H9 (cell line): ENCODE measurements around the gene HSD11B1L. TPM values are rescaled to one million over a fixed set of nuclear protein-coding genes. Genes with fewer than 3 reads are reported as not detected.

ENCODE experiments used
- DNase-seq: peaks from one replicate; pipeline ENCODE4 v3.0.0-alpha.2; 2017
- H2AFZ ChIP-seq: one replicate; pipeline ENCODE4 v1.6.1; 2013; ENCODE audit warnings: mild to moderate bottlenecking, low read length, control low read depth, moderate library complexity
- H2AK5ac ChIP-seq: 2 replicates; pipeline ENCODE4 v1.6.1; 2013; ENCODE audit warnings: low read length, control low read depth, mixed read lengths; ENCODE audit not compliant: insufficient read length
- H2BK120ac ChIP-seq: one replicate; pipeline ENCODE4 v1.6.1; 2013; ENCODE audit warnings: low read depth, mild to moderate bottlenecking, low read length, control low read depth, inconsistent platforms; ENCODE audit not compliant: poor library complexity, severe bottlenecking
- H2BK12ac ChIP-seq: 2 replicates; pipeline ENCODE4 v1.6.1; 2013; ENCODE audit warnings: low read length, control low read depth, mixed read lengths, low read depth; ENCODE audit not compliant: insufficient read length
- H2BK15ac ChIP-seq: 2 replicates; pipeline ENCODE4 v1.6.1; 2013; ENCODE audit warnings: low read depth, low read length, control low read depth
- H2BK20ac ChIP-seq: one replicate; pipeline ENCODE4 v1.6.1; 2013; ENCODE audit warnings: low read depth, mild to moderate bottlenecking, low read length, control low read depth, inconsistent platforms; ENCODE audit not compliant: poor library complexity, severe bottlenecking
- H2BK5ac ChIP-seq: 2 replicates; pipeline ENCODE4 v1.6.1; 2013; ENCODE audit warnings: low read length, control low read depth, mixed read lengths; ENCODE audit not compliant: insufficient read length
- H3K14ac ChIP-seq: 2 replicates; pipeline ENCODE4 v1.6.1; 2013; ENCODE audit warnings: low read length, control low read depth; ENCODE audit not compliant: insufficient read depth
- H3K18ac ChIP-seq: 2 replicates; pipeline ENCODE4 v1.6.1; 2013; ENCODE audit warnings: low read depth, mild to moderate bottlenecking, mixed read lengths, low read length, control low read depth; ENCODE audit not compliant: insufficient read length
- H3K23ac ChIP-seq: 2 replicates; pipeline ENCODE4 v1.6.1; 2013; ENCODE audit warnings: low read length, control low read depth, mixed read lengths, low read depth; ENCODE audit not compliant: insufficient read length
- H3K23me2 ChIP-seq: 2 replicates; pipeline ENCODE4 v1.6.1; 2013; ENCODE audit warnings: low read depth, mild to moderate bottlenecking, mixed read lengths, low read length, control low read depth; ENCODE audit not compliant: insufficient read length, poor library complexity, severe bottlenecking
- H3K27ac ChIP-seq: 2 replicates; pipeline ENCODE4 v1.5.1; 2013; ENCODE audit warnings: low read length, control low read depth, mixed read lengths, low read depth; ENCODE audit not compliant: insufficient read length
- H3K27me3 ChIP-seq: 2 replicates; pipeline ENCODE4 v1.6.1; 2013; ENCODE audit warnings: low read length, control low read depth, inconsistent platforms; ENCODE audit not compliant: insufficient read depth
- H3K4ac ChIP-seq: 2 replicates; pipeline ENCODE4 v1.6.1; 2013; ENCODE audit warnings: low read depth, mild to moderate bottlenecking, control low read depth, inconsistent platforms, low read length, moderate library complexity
- H3K4me1 ChIP-seq: 2 replicates; pipeline ENCODE4 v1.6.1; 2013; ENCODE audit warnings: low read length, control low read depth, inconsistent platforms; ENCODE audit not compliant: insufficient read depth
- H3K4me2 ChIP-seq: 2 replicates; pipeline ENCODE4 v1.6.1; 2013; ENCODE audit warnings: low read length, control low read depth, mixed read lengths; ENCODE audit not compliant: insufficient read length, insufficient read depth
- H3K56ac ChIP-seq: 2 replicates; pipeline ENCODE4 v1.6.1; 2013; ENCODE audit warnings: low read depth, mild to moderate bottlenecking, mixed read lengths, low read length, control low read depth; ENCODE audit not compliant: insufficient read length
- H3K79me1 ChIP-seq: 2 replicates; pipeline ENCODE4 v1.6.1; 2013; ENCODE audit warnings: low read depth, mild to moderate bottlenecking, moderate library complexity, low read length, control low read depth, inconsistent platforms; ENCODE audit not compliant: insufficient read depth, poor library complexity, severe bottlenecking
- H3K79me2 ChIP-seq: 2 replicates; pipeline ENCODE4 v1.6.1; 2013; ENCODE audit warnings: low read length, control low read depth, inconsistent platforms; ENCODE audit not compliant: insufficient read depth
- H3K9ac ChIP-seq: 2 replicates; pipeline ENCODE4 v1.6.1; 2013; ENCODE audit warnings: low read length, control low read depth, mixed read lengths; ENCODE audit not compliant: insufficient read length; ENCODE audit errors: extremely low read depth
- H3K9me3 ChIP-seq: one replicate; pipeline ENCODE4 v1.6.1; 2013; ENCODE audit warnings: low read depth, low read length, inconsistent platforms; ENCODE audit not compliant: control insufficient read depth
- H3T11ph ChIP-seq: one replicate; pipeline ENCODE4 v1.6.1; 2013; ENCODE audit warnings: mild to moderate bottlenecking, low read length, control low read depth, inconsistent platforms
- H4K20me1 ChIP-seq: one replicate; pipeline ENCODE4 v1.6.1; 2013; ENCODE audit not compliant: control insufficient read depth, insufficient read length, insufficient read depth
- H4K5ac ChIP-seq: 2 replicates; pipeline ENCODE4 v1.6.1; 2013; ENCODE audit warnings: low read depth, mild to moderate bottlenecking, mixed read lengths, low read length, control low read depth; ENCODE audit not compliant: insufficient read length
- H4K8ac ChIP-seq: replicated peaks from 2 replicates; pipeline ENCODE4 v1.6.1; 2013; ENCODE audit warnings: low read length, control low read depth, mixed read lengths, low read depth; ENCODE audit not compliant: insufficient read length
- H4K91ac ChIP-seq: 2 replicates; pipeline ENCODE4 v1.6.1; 2013; ENCODE audit warnings: low read depth, mild to moderate bottlenecking, moderate library complexity, mixed read lengths, low read length, control low read depth; ENCODE audit not compliant: insufficient read length
- H3K27ac Mint-ChIP-seq, 3 experiments: 2 replicates in 2 of 3; 3 replicates in 1 of 3; pipeline ENCODE4 v1.8.0; 2020 to 2021; ENCODE audit warnings: mixed read lengths in 3 of 3, mild to moderate bottlenecking in 1 of 3, moderate library complexity in 1 of 3
- H3K27me3 Mint-ChIP-seq: 2 replicates; pipeline ENCODE4 v1.8.0; 2021; ENCODE audit warnings: low read depth, mild to moderate bottlenecking, moderate library complexity, mixed read lengths
- H3K36me3 Mint-ChIP-seq, 3 experiments: 2 replicates in 2 of 3; 3 replicates in 1 of 3; pipeline ENCODE4 v1.8.0; 2020 to 2021; ENCODE audit warnings: low read depth in 3 of 3, mixed read lengths in 3 of 3; ENCODE audit not compliant: insufficient read depth in 1 of 3
- H3K4me1 Mint-ChIP-seq, 2 experiments: 2 replicates each; pipeline ENCODE4 v1.8.0; 2020; ENCODE audit warnings: mixed read lengths in 2 of 2
- H3K4me3 Mint-ChIP-seq, 2 experiments: 2 replicates in 1 of 2; 3 replicates in 1 of 2; pipeline ENCODE4 v1.8.0; 2020 to 2021; ENCODE audit warnings: mild to moderate bottlenecking in 2 of 2, mixed read lengths in 2 of 2, moderate library complexity in 1 of 2
- H3K9me3 Mint-ChIP-seq, 2 experiments: 2 replicates in 1 of 2; 3 replicates in 1 of 2; pipeline ENCODE4 v1.8.0; 2020; ENCODE audit warnings: mild to moderate bottlenecking in 2 of 2, mixed read lengths in 2 of 2, moderate library complexity in 1 of 2
- WGBS: extraction: QIAGEN DNeasy Blood & Tissue Kit; methylation state at CpG from one replicate; pipeline ENCODE4 v1.1.7; 2013; ENCODE audit warnings: missing lambda C conversion rate, low lambda C conversion rate, mixed read lengths; ENCODE audit not compliant: insufficient read length; ENCODE audit errors: extremely low coverage; 5-methylcytosine and 5-hydroxymethylcytosine counted together
- total RNA-seq: library from RNA; stranded (reverse); gene quantifications from 2 replicates; pipeline ENCODE4 v1.2.1, GENCODE V29; 2021
- TF ChIP-seq, protein P1 (sequence below): fragments of 200-600 bp; sonication (generic); conservative IDR thresholded peaks from 3 replicates; pipeline ENCODE4 v1.8.0; 2021; ENCODE audit warnings: antibody characterized with exemption, mild to moderate bottlenecking

HSD11B1L gene
- total RNA-seq, 1 experiment from 2014 or later, result 9.3 TPM

DNA sequence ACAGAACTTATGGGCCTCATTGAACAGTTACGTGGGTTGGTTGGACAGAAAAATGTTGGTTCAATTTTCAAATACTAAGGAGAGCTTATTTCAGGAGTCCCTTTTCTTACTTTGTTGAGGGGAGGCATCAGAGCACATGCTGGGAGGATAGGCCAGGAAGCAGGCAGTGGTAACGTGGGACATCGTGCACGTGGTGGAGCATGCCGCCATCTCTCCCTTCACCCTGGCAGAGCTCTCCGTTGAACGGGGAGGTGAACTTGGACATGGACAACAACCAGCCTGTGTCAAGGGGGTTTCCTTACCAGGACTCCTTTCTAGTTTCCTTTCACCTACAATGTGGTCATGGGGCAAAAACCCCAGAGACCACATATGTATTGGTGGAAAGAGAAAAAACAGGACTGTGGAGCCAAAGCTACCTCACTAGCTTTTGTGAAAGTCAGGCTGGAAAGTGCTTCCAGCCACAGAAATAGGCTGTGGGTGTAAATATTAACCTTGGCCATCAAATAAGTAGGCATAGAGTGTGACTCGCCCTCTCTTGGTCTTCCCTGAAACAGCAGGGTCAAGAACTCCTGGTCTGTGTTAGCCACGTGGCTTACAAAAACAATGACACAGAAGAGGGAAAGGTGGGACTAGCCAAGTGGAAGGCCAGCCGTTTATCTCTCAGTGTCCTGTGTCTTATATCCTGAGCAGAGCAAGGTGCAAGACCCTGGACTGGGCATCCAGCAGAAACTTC lies 14.9 kb upstream of the HSD11B1L start:
- Histone ChIP-seq H3K56ac (no peak overlapping the region), H3K79me1 (no peaks in the 10 kb centered on the region), H3K27me3 (no peaks in the 10 kb centered on the region), H3K23ac (no peak overlapping the region), H4K91ac (no peak overlapping the region), H3K4ac (no peak overlapping the region), H3K79me2 (no peaks in the 10 kb centered on the region; the same call in 1 of the 2 replicates), H4K20me1 (peaks cover 4% of the 10 kb centered on the region), H2BK15ac (no peak overlapping the region), H4K5ac (no peak overlapping the region), H3K9me3 (no peaks in the 10 kb centered on the region), H3K23me2 (no peaks in the 10 kb centered on the region), H2BK5ac (no peak overlapping the region), H2BK120ac (no peak overlapping the region), H3T11ph (no peak overlapping the region), H3K14ac (no peak overlapping the region), H2AFZ (no peak overlapping the region), H3K27ac (no peak overlapping the region), H3K9ac (no peak overlapping the region), H3K4me1 (no peaks in the 10 kb centered on the region), H2BK12ac (no peak overlapping the region), H4K8ac (no peak overlapping the region), H3K4me2 (no peak overlapping the region), H3K18ac (no peak overlapping the region), H2BK20ac (no peak overlapping the region), H2AK5ac (no peak overlapping the region)
- WGBS, result no CpG with 5 or more reads among the region's 10 CpGs
- H3K4me3 Mint-ChIP-seq, result no peak overlapping the region
- peaks cover 48 to 87% (median 81%) of the 10 kb centered on the region in 3 experiments; a peak in 6 of 7 replicates for H3K36me3 Mint-ChIP-seq
- peak overlapping the region in 2 of 3 experiments; percentile 62 to 90; a peak in 3 of 7 replicates for H3K27ac Mint-ChIP-seq
- TF ChIP-seq, protein P1, sequence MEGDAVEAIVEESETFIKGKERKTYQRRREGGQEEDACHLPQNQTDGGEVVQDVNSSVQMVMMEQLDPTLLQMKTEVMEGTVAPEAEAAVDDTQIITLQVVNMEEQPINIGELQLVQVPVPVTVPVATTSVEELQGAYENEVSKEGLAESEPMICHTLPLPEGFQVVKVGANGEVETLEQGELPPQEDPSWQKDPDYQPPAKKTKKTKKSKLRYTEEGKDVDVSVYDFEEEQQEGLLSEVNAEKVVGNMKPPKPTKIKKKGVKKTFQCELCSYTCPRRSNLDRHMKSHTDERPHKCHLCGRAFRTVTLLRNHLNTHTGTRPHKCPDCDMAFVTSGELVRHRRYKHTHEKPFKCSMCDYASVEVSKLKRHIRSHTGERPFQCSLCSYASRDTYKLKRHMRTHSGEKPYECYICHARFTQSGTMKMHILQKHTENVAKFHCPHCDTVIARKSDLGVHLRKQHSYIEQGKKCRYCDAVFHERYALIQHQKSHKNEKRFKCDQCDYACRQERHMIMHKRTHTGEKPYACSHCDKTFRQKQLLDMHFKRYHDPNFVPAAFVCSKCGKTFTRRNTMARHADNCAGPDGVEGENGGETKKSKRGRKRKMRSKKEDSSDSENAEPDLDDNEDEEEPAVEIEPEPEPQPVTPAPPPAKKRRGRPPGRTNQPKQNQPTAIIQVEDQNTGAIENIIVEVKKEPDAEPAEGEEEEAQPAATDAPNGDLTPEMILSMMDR, result no peak; the same call in 2 of the 3 replicates
- H3K9me3 Mint-ChIP-seq, result no peaks in the 10 kb centered on the region
- DNase-seq, result no peak
- peaks cover 7 to 14% of the 10 kb centered on the region in 2 experiments for H3K4me1 Mint-ChIP-seq
- no peaks in the 10 kb centered on the region; the same call in 1 of the 2 replicates for H3K27me3 Mint-ChIP-seq
